Testis (tissue), 2 donors: ENCODE measurements around the gene PPP1R26.

Experiments used
- POLR2A ChIP-seq: fragments of 450-650 bp; IDR thresholded peaks from one replicate; pipeline ENCODE4 v1.6.1; 2017; ENCODE audit warnings: antibody characterized with exemption, mild to moderate bottlenecking, moderate library complexity
- TF ChIP-seq, protein P1 (sequence below), 3 experiments: fragments of 450-650 bp in 2 of 3; fragments of 200-600 bp in 1 of 3; sonication (generic) in 1 of 3; IDR thresholded peaks; one replicate each; pipeline ENCODE4 v1.5.1; 2016 to 2019; ENCODE audit warnings: antibody characterized with exemption in 3 of 3, mild to moderate bottlenecking in 2 of 3, moderate library complexity in 1 of 3

- TF ChIP-seq, protein P1, sequence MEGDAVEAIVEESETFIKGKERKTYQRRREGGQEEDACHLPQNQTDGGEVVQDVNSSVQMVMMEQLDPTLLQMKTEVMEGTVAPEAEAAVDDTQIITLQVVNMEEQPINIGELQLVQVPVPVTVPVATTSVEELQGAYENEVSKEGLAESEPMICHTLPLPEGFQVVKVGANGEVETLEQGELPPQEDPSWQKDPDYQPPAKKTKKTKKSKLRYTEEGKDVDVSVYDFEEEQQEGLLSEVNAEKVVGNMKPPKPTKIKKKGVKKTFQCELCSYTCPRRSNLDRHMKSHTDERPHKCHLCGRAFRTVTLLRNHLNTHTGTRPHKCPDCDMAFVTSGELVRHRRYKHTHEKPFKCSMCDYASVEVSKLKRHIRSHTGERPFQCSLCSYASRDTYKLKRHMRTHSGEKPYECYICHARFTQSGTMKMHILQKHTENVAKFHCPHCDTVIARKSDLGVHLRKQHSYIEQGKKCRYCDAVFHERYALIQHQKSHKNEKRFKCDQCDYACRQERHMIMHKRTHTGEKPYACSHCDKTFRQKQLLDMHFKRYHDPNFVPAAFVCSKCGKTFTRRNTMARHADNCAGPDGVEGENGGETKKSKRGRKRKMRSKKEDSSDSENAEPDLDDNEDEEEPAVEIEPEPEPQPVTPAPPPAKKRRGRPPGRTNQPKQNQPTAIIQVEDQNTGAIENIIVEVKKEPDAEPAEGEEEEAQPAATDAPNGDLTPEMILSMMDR (IDR thresholded peaks at IDR 0.05): no peak
- TF ChIP-seq POLR2A: no peak
Measured at GRCh38 chr9:135526089-135526729, 46.6 kb downstream of the PPP1R26 start.
